Activated naive CD8-positive, alpha-beta T cell treated with anti-CD3 and anti-CD28 coated beads, Interleukin-2, amount 10 ng/mL, durations not matched to agents 7 days and 5 days (primary cell): Measurements from ENCODE around the gene HOXA2. TPM values are rescaled to one million over a fixed set of nuclear protein-coding genes. Genes with fewer than 3 reads are reported as not detected.

Source experiments
- ATAC-seq: fragments of 150-1000 bp; cut with Tn5 transposase; one replicate; pipeline ENCODE4 v1.10.0; 2021; ENCODE audit warnings: low read depth, moderate library complexity
- POLR2A ChIA-PET: fragments of 350-600 bp; sonication (Branson Sonifier 250); formaldehyde crosslinking; loops from one replicate; lab custom pipeline; 2021; ENCODE audit warnings: antibody characterized with exemption; lab: Charles Lee
- DNase-seq: peaks from one replicate; pipeline ENCODE4 v3.0.0; 2021
- H3K27ac Mint-ChIP-seq: one replicate; pipeline ENCODE4 v1.8.0; 2022; ENCODE audit warnings: mild to moderate bottlenecking, mixed read lengths
- H3K27me3 Mint-ChIP-seq: one replicate; pipeline ENCODE4 v1.8.0; 2022; ENCODE audit warnings: mild to moderate bottlenecking, moderate library complexity, mixed read lengths
- H3K36me3 Mint-ChIP-seq: one replicate; pipeline ENCODE4 v1.8.0; 2021; ENCODE audit warnings: mild to moderate bottlenecking, mixed read lengths
- H3K4me1 Mint-ChIP-seq: one replicate; pipeline ENCODE4 v1.8.0; 2021; ENCODE audit warnings: mixed read lengths
- H3K4me3 Mint-ChIP-seq: one replicate; pipeline ENCODE4 v1.8.0; 2022; ENCODE audit warnings: mild to moderate bottlenecking, moderate library complexity, mixed read lengths
- H3K9me3 Mint-ChIP-seq: one replicate; pipeline ENCODE4 v1.8.0; 2021; ENCODE audit warnings: mixed read lengths
- total RNA-seq, 2 experiments: library from RNA; stranded (reverse); gene quantifications; one replicate each; pipeline ENCODE4 v1.2.3, GENCODE V29; 2021

Gene HOXA2
- total RNA-seq, 2 experiments from 2014 or later = not detected

GRCh38 chr7:27107391-27108381 lies 5.2 kb upstream of the HOXA2 start:
- DNase-seq (no peak), ATAC-seq (no peak)
- Mint-ChIP-seq H3K27me3 (peaks cover 35% of the 10 kb centered on the region), H3K27ac (no peak overlapping the region), H3K9me3 (no peaks in the 10 kb centered on the region), H3K36me3 (peaks cover 2% of the 10 kb centered on the region), H3K4me3 (no peak overlapping the region), H3K4me1 (peaks cover 2% of the 10 kb centered on the region)
- POLR2A ChIA-PET = no interaction called here

GRCh38 chr7:27106901-27107240 lies 4.4 kb upstream of the HOXA2 start:
- DNase-seq (no peak), ATAC-seq (no peak)
- H3K4me3 Mint-ChIP-seq = no peak overlapping the region
- no peaks in the 10 kb centered on the region for H3K9me3 Mint-ChIP-seq
- peaks cover 2% of the 10 kb centered on the region for H3K36me3 Mint-ChIP-seq
- peaks cover 2% of the 10 kb centered on the region for H3K4me1 Mint-ChIP-seq
- no peak overlapping the region for H3K27ac Mint-ChIP-seq
- H3K27me3 Mint-ChIP-seq = peaks cover 42% of the 10 kb centered on the region
- POLR2A ChIA-PET = no interaction called here

DNA sequence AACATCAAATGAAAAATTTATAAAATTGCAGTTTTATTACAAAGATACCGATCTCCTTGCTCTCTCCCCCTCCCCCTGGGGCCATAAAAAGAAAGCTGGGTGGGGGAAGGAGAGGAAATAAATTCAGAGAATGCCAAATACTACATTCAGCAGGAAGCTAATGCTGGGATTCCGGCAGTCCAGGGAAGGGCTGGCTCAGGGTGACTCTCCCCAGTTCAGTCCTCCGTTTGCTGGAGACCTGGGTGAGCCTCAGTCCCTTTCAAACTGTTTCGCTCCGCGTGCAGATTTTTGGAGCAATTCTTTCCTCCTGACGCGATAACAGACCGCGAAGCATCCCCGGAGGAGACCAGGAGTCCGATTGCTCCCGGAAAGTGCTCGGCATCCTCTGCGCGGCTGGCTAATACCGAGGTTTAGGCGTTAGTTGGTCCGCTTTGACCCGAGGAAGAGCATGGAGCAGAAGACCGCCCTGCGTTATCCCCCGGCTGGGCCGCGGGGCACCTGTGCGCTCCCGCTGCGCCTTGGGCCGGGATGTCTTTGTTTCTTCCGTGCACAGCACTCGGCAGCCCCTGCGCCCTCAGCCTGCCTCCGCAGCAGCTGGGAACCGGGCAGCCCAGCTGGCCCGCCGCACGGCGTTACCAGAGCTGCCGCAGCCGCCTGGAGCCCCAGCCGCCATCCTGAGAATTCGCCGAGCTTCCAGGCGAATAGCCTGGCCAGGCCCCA lies 3.9 kb upstream of the HOXA2 start:
- ATAC-seq (no peak), DNase-seq (no peak)
- POLR2A ChIA-PET = no interaction called here
- no peak overlapping the region for H3K4me3 Mint-ChIP-seq
- H3K27me3 Mint-ChIP-seq = peaks cover 44% of the 10 kb centered on the region
- H3K4me1 Mint-ChIP-seq = peaks cover 2% of the 10 kb centered on the region
- no peak overlapping the region for H3K27ac Mint-ChIP-seq
- H3K9me3 Mint-ChIP-seq = no peaks in the 10 kb centered on the region
- peaks cover 2% of the 10 kb centered on the region for H3K36me3 Mint-ChIP-seq

GRCh38 chr7:27105301-27106031 lies 3.0 kb upstream of the HOXA2 start:
- no peak for ATAC-seq
- POLR2A ChIA-PET = interaction anchor here (0.6 kb wide), 1 partner anchor 41 kb away, joined by 3 read pairs; no protein-coding TSS in a partner anchor
- H3K4me3 Mint-ChIP-seq = no peak overlapping the region

GRCh38 chr7:27104341-27105058 lies 2.0 kb upstream of the HOXA2 start:
- H3K9me3 Mint-ChIP-seq = no peaks in the 10 kb centered on the region
- peaks cover 3% of the 10 kb centered on the region for H3K36me3 Mint-ChIP-seq
- H3K4me1 Mint-ChIP-seq = peaks cover 2% of the 10 kb centered on the region
- DNase-seq (no peak), ATAC-seq (no peak)
- H3K27me3 Mint-ChIP-seq = peaks cover 59% of the 10 kb centered on the region
- no peak overlapping the region for H3K27ac Mint-ChIP-seq
- POLR2A ChIA-PET = interaction anchor here (0.6 kb wide), 1 partner anchor 40 kb away, joined by 3 read pairs; no protein-coding TSS in a partner anchor
- no peak overlapping the region for H3K4me3 Mint-ChIP-seq

More at GRCh38 chr7:27105301-27106031, 3.0 kb upstream of the HOXA2 start:
- DNase-seq = no peak
- H3K27ac Mint-ChIP-seq = no peak overlapping the region
- H3K4me1 Mint-ChIP-seq = peaks cover 2% of the 10 kb centered on the region
- peaks cover 50% of the 10 kb centered on the region for H3K27me3 Mint-ChIP-seq
- peaks cover 2% of the 10 kb centered on the region for H3K36me3 Mint-ChIP-seq
- H3K9me3 Mint-ChIP-seq = no peaks in the 10 kb centered on the region

DNA sequence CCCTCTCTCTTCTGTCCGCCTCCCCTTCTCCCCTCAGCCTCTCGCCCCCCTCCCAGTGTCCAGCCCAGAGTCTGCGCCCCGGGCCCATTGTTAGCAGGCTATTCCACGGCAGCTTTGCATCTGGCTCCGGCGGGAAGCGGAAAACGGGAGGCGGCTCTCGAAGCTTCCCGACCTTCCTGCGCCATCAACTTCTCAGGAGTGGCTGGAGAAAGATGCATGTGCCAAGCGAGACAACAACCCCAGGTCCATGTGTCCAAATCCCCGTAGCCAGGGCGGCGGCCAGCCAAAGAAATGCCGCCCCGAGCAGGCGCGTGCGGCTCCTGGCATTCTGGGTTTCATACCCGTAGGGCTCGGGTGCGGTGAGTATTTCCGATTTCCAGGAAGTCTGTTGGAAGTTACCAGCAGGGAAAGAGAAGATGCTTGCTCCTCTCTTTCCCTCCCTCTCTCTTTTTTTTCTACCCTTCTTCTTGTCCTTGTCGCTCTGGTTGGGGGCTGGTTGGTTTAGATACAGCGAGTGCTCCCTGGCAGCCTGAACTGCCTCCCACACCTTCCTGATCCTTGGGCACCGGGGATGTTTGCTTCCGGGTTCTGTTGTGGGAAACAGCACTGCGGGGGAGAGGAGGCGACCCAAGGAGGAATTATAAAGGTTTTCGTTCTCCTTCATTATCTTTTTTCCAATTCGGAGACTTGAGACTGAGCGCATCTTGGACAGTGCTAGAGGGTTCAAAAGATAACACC lies 1.2 kb upstream of the HOXA2 start:
- peaks cover 4% of the 10 kb centered on the region for H3K36me3 Mint-ChIP-seq
- POLR2A ChIA-PET = no interaction called here
- ATAC-seq (no peak), DNase-seq (no peak)
- H3K27ac Mint-ChIP-seq = no peak overlapping the region
- H3K9me3 Mint-ChIP-seq = no peaks in the 10 kb centered on the region
- H3K4me3 Mint-ChIP-seq = no peak overlapping the region
- peaks cover 68% of the 10 kb centered on the region for H3K27me3 Mint-ChIP-seq
- peaks cover 2% of the 10 kb centered on the region for H3K4me1 Mint-ChIP-seq

DNA sequence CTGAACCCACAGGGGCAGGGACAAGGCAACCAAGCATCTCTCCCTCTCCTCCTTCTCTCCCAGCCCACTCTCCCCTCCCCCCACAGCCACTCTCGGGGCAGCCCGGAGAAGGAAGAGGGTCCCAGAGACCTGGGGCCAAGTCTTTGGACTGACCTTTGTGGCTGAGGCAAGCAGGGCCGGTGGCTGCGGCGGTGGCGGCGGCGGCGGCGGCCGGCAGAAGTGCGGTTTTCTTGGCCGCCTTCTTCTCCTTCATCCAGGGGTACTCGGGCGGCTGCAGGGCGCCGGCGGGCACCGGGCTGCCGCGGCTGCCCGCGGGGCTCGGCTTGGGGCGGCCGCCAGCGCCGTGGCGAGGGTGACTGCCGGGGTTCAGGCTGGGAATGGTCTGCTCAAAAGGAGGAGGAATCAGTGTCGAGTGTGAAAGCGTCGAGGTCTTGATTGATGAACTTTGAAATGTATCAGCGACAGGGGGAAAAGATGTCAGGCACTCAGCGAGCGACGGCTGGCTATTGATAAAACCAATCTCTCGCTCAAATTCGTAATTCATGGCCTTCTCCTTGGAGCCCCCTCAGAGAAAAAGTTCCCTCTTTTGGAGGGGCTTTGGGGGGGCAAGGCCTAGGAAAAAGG lies 414 bp downstream of the HOXA2 start:
- ATAC-seq (no peak), DNase-seq (no peak)
- Mint-ChIP-seq H3K4me3 (no peak overlapping the region), H3K27me3 (peaks cover 82% of the 10 kb centered on the region), H3K9me3 (no peaks in the 10 kb centered on the region), H3K4me1 (peaks cover 5% of the 10 kb centered on the region), H3K36me3 (peaks cover 4% of the 10 kb centered on the region), H3K27ac (no peak overlapping the region)
- POLR2A ChIA-PET = no interaction called here

- peaks cover 83% of the 10 kb centered on the region for H3K27me3 Mint-ChIP-seq
- H3K4me1 Mint-ChIP-seq = peaks cover 7% of the 10 kb centered on the region
- peaks cover 4% of the 10 kb centered on the region for H3K36me3 Mint-ChIP-seq
- H3K9me3 Mint-ChIP-seq = no peaks in the 10 kb centered on the region
- no peak overlapping the region for H3K4me3 Mint-ChIP-seq
- H3K27ac Mint-ChIP-seq = no peak overlapping the region
- ATAC-seq (no peak), DNase-seq (no peak)
- POLR2A ChIA-PET = no interaction called here
Observed at GRCh38 chr7:27101171-27101956, 1.1 kb downstream of the HOXA2 start.

DNA sequence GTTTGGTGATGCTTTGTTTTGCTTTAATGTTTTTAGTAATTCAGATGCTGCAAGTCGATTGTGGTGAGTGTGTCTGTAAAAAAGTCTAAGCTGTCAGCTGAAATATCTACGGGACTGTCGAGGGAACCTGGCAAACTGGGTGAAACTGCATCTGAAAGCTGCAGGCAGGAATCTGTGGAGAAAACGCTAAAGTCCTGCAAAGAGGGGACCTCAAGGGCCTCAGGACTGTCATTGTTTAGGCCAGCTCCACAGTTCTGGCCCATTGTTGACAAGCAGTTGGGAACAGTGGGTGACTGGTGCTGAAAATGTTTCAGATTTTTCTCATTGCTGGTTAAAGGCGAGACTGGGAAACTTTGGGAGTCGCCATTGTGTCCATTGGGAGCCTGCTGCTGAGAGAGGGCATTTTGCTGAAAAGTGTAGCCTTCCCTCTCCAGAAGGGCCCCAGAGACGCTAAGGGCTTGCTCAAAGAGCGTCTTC lies 1.8 kb downstream of the HOXA2 start:
- ATAC-seq = no peak
- H3K27ac Mint-ChIP-seq = no peak overlapping the region
- peaks cover 83% of the 10 kb centered on the region for H3K27me3 Mint-ChIP-seq
- DNase-seq = no peak
- no peaks in the 10 kb centered on the region for H3K9me3 Mint-ChIP-seq
- no peak overlapping the region for H3K4me3 Mint-ChIP-seq
- POLR2A ChIA-PET = no interaction called here
- peaks cover 4% of the 10 kb centered on the region for H3K36me3 Mint-ChIP-seq
- peaks cover 7% of the 10 kb centered on the region for H3K4me1 Mint-ChIP-seq

GRCh38 chr7:27099453-27100370 lies 2.8 kb downstream of the HOXA2 start:
- Mint-ChIP-seq H3K9me3 (no peaks in the 10 kb centered on the region), H3K27me3 (peaks cover 87% of the 10 kb centered on the region), H3K4me3 (no peak overlapping the region), H3K27ac (no peak overlapping the region), H3K36me3 (peaks cover 4% of the 10 kb centered on the region), H3K4me1 (peaks cover 12% of the 10 kb centered on the region)
- POLR2A ChIA-PET = no interaction called here
- DNase-seq (no peak), ATAC-seq (no peak)
